ENCODE results near the gene DCUN1D2.

The DCUN1D2 gene

GRCh38 chr13:113519556-113519955 is 29.0 kb upstream of the DCUN1D2 start:
- DNase-seq (ENCODE audit: low read depth, low spot score): no peak

DNA sequence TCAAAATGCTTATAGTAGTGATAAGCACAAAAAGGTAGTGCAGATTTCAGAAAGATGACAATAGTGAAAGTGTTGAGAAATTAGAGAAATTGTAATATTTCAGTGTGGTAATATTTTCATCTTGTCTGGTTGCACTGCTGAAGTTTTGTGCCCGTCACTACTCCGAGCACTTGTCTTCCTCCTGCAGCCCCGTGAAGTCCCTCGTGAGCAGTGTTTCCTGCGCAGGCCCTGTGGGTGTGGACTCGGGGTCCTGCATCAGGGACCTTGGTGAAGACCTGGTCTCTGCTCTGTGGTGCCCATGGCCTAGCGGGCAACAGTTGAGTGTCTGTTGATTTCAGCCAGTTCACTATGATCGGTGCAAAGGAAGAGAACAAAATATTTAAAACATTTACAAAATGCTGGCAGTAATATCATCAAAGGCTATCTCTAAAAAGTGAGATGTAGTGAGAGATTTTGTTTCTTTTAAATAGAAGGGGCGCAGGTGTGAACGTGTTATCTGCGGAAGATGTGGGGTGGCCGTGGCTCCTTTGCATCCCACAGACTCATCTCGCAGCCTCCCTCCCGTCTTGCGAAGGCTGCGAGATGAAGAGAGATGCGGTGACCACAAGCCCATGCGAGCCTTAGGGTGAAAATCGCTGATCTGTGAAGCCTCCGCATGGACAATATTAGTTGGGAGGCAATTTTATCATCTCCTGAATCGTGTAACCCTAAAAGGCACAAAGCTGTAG is 27.7 kb upstream of the DCUN1D2 start:
- no peak for DNase-seq (ENCODE audit: low read depth, low spot score)

DNA sequence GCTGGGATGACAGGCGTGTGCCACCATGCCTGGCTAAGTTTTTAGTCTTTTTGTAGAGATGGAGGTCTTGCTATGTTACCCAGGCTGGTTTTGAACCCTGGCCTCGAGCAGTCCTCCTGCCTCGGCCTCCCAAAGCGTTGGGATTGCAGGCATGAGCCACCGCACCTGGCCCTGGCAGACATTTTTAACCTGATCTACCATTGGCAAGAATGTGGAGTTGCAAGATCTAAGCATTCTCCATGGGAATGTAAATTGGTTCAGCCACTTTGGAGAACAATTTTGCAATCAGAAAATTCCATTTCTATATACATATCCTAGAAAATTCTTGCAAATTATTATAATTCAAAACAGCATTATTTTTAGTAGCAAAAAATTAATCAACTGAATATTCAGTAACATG is 24.3 kb upstream of the DCUN1D2 start:
- DNase-seq (ENCODE audit: low read depth, low spot score): no peak

DNA sequence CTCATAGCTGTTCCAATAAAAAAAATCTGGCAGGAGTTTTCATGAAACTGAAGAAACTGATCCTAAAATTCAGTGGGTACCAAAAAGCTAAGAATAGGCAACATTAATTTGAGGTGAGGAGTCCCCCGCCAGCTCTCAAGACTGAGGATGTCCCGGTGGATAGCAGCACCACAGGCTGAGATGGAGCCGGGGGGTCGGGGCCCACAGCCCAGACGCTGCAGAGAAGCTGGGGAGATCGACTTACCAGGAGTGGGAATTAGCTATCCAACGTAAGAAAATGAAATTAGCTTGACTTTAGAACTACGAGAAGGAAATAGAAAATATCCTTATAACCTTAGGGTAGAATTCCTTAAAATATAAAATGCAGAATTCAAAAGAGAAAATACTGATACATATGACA is 23.2 kb upstream of the DCUN1D2 start:
- no peak for DNase-seq (ENCODE audit: low read depth, low spot score)

DNA sequence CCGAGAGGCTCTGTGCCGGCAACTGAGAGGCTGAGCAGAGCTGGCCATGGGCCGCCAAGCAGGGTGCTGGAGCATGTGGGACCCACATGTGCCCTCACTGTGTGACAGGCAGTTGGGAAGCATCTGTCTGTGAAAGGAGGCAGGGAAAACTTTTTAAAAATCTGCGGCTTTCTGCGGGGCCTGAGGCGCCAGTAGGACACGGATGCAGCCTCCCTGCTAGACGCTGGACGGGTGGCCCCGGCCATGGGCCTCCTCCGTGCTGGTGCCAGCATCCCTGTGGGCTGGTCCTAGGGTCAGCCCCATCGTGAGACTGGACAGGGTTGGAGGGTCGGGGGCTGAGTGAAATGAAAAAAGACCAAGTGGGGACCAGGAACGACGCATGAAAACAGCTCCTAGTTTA is 20.9 kb upstream of the DCUN1D2 start:
- no peak for DNase-seq (ENCODE audit: low read depth, low spot score)

GRCh38 chr13:113510871-113511270 is 20.4 kb upstream of the DCUN1D2 start:
- DNase-seq (ENCODE audit: low read depth, low spot score): no peak

DNA sequence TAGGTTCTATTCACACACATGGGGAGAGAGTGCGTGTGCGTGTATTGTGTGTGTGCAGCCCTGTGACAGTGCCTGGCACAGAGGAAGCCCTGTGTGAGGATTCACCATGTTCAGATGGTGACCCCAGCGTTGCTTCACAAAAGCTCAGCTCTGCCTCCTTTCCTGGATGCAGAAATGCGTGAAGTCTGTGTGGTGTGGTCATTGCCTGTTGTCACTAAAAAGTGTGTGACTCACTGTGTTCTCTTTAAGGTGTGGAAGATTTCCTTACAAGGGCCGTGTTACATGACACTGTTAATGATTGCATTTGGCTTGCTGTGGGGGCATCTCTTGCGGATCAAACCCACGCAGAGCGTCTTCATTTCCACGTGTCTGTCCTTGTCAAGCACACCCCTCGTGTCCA is 19.5 kb upstream of the DCUN1D2 start:
- DNase-seq (ENCODE audit: low read depth, low spot score): no peak

DNA sequence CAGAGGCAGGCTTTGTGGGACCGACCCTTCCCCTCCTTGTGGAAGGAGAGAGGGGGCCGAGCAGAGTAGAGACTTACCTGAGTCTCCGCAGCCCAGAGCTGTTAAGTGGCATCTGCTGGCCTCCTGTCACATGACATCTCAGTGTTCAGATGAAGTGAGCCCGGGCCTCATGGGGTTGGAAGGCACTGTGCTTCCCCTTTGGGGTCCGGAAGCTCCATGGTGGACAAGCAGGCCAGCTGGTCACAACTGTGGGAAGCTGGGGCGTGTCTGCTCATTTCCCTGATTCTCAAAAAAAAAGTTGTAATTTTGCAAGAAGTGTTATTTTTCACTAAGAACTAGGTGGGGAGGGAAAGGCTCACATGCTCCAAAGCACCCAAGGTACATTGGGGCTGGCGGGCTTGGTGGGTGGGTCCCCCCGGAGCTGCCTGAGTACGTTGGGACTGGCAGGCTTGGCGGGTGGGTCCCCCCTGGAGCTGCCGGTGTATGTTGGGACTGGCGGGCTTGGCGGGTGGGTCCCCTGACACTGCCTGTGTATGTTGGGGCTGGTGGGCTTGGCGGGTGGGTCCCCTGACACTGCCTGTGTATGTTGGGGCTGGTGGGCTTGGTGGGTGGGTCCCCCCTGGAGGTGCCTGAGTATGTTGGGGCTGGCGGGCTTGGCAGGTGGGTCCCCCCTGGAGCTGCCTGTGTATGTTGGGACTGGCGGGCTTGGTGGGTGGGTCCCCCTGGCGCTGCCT is 18.2 kb upstream of the DCUN1D2 start:
- DNase-seq (ENCODE audit: low read depth, low spot score): no peak

- no peak for DNase-seq (ENCODE audit: low read depth, low spot score)
Measured at GRCh38 chr13:113507505-113508345, 17.2 kb upstream of the DCUN1D2 start.

DNA sequence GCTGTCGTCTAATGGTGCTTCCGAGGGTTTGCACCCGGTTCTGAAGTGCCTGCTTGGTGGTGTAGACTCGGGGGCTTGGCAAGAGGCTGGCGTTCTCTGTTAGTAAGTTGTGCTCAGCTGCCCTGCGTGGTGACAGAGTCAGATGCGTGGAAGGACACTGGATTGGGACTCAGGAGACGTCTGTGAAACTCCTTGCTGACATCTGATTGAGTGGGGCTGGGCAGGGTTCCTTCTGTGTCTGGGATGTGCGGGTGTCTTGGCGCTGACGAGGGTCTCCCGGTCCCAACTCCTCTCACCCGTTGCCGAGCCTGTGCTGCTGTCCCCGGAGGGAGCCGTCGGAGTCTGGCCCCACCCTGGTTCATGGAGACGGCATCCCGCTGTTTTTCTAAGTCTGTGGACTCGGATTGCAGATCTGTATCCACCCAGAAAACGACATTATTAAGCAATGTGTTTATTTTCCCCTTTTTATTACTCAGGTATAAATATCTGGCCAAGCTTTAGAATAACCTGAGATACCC is 16.4 kb upstream of the DCUN1D2 start:
- DNase-seq (ENCODE audit: low read depth, low spot score): no peak

- no peak for DNase-seq (ENCODE audit: low read depth, low spot score)
Measured at GRCh38 chr13:113506025-113506685, 15.6 kb upstream of the DCUN1D2 start.

DNA sequence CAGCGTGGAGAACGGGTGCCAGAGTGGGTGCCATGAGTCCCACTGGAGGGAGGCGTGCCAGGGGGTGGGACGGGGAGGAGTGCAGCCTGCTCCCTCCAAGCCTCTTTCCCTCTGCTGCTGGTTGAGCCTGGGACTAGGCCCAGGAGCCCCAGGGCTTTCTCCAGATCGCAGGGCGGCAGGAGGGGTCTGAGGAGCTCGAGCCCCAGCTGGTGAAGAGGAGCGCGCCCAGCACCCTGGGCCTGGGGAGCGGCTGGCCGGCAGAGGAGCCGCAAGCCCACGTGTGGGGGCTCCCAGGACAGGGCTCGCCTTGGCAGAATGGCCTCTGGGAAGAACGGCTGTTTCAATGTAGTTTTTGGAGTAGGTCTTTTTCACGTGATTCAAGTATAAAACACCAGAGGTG is 12.2 kb upstream of the DCUN1D2 start:
- no peak for DNase-seq (ENCODE audit: low read depth, low spot score)

GRCh38 chr13:113500530-113501265 is 10.2 kb upstream of the DCUN1D2 start:
- no peak for DNase-seq (ENCODE audit: low read depth, low spot score)

DNA sequence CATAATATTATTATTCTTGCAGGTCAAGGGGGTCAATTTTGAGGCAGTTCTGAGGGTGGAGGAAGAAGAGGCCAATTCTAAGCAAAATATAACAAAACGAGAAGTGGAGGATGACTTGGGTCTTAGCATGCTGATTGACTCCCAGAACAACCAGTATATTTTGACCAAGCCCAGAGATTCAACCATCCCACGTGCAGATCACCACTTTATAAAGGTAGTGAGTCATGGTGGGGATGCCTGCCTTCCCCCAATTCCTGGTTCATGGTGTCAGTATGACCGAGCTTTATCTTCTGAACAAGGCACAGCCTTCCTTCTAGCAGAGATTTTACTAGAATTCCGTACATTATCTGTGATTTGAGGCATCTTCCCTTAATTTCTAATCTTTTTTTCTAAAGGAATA is 9.4 kb upstream of the DCUN1D2 start:
- no peak for DNase-seq (ENCODE audit: low read depth, low spot score)

DNA sequence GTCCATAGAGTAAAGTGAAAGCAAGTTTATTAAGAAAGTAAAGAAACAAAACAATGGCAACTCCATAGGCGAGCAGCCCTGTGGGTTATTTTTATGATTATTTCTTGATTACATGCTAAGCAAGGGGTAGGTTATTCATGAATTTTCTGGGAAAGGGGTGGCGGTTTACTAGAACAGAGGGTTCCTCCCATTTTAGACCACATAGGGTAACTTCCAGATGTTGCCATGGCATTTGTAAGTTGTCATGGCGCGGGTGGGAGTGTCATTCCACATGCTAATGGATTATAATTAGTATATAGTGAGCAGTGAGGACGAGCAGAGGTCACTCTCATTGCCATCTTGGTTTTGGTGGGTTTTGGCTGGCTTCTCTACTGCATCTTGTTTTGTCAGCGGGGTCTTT is 8.4 kb upstream of the DCUN1D2 start:
- DNase-seq (ENCODE audit: low read depth, low spot score): no peak

DNA sequence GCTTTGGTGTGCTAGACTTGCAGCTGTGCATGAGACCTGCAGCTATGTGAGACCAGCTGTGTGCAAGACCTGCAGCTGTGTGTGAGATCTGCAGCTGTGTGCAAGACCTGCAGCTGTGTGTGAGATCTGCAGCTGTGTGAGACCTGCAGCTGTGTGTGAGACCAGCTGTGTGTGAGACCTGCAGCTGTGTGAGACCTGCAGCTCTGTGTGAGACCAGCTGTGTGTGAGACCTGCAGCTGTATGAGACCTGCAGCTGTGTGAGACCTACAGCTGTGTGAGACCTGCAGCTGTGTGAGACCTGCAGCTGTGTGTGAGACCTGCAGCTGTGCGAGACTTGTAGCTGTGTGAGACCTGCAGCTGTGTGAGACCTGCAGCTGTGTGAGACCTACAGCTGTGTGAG is 6.7 kb upstream of the DCUN1D2 start:
- no peak for DNase-seq (ENCODE audit: low read depth, low spot score)

- DNase-seq (ENCODE audit: low read depth, low spot score): peak; percentile 81
Measured at GRCh38 chr13:113495494-113496210, 5.1 kb upstream of the DCUN1D2 start.

GRCh38 chr13:113493315-113493951 is 2.9 kb upstream of the DCUN1D2 start:
- DNase-seq (ENCODE audit: low read depth, low spot score): peak; percentile 60

- no peak for DNase-seq (ENCODE audit: low read depth, low spot score)
Measured at GRCh38 chr13:113491982-113492381, 1.5 kb upstream of the DCUN1D2 start.

DNA sequence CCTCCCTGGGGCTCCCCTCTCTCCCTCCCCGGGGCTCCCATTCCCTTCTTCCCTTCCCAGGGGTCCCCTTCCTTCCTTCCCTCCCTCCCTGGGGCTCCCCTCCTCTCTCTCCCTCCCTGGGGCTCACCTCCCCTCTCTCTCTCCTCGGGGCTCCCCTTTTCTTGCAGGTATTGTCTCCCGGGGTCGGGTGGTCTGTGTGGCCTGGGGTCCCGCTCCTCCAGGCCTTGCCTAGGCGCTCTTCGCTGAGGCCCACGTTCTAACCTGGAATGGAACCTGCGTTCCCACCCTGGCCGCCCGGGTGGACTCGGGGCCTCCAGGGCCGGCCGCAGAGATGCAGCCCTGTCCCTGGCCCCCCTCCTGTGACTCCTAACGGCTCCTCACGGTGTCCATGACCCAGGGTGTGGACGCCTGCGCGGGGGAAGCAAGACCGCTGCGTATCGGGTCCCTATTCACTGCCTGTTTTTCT is 940 bp upstream of the DCUN1D2 start:
- DNase-seq (ENCODE audit: low read depth, low spot score): no peak

All from ELF-1 (cell line).